GM21423 (cell line): ENCODE data around the gene GAREM1.
"Not testable (repeated sequence)": the region's sequence is repeated elsewhere in the genome, so short reads cannot be mapped to it uniquely, and the experiment has no call there.

ENCODE experiments used
- ATAC-seq: cut with Tn5 transposase; IDR thresholded peaks from one replicate; pipeline ENCODE4 v1.9.1; 2021; ENCODE audit warnings: mild to moderate bottlenecking, moderate library complexity; ENCODE audit not compliant: unreplicated experiment

GAREM1 gene

GRCh38 chr18:32372047-32372380 lies 98.7 kb downstream of the GAREM1 start:
- ATAC-seq: no peak

GRCh38 chr18:32371384-32371783 lies 99.3 kb downstream of the GAREM1 start:
- ATAC-seq: no peak

- ATAC-seq: no peak
These were observed 101.7 kb downstream of the GAREM1 start for GRCh38 chr18:32368991-32369390.

- ATAC-seq: no peak
These were observed 102.5 kb downstream of the GAREM1 start for GRCh38 chr18:32368170-32368569.

GRCh38 chr18:32366586-32367538 lies 103.8 kb downstream of the GAREM1 start:
- no peak for ATAC-seq

GRCh38 chr18:32362484-32362883 lies 108.2 kb downstream of the GAREM1 start:
- no peak for ATAC-seq

- ATAC-seq: no peak
These were observed 109.9 kb downstream of the GAREM1 start for GRCh38 chr18:32360682-32361345.

- ATAC-seq: no peak
These were observed 112.2 kb downstream of the GAREM1 start for GRCh38 chr18:32358529-32358928.

GRCh38 chr18:32358075-32358474 lies 112.6 kb downstream of the GAREM1 start:
- no peak for ATAC-seq

- no peak for ATAC-seq
These were observed 114.8 kb downstream of the GAREM1 start for GRCh38 chr18:32355896-32356295.

- ATAC-seq: no peak
These were observed 116.2 kb downstream of the GAREM1 start for GRCh38 chr18:32354518-32354917.

- no peak for ATAC-seq
These were observed 117.4 kb downstream of the GAREM1 start for GRCh38 chr18:32353257-32353656.

GRCh38 chr18:32351032-32351431 lies 119.7 kb downstream of the GAREM1 start:
- ATAC-seq: no peak

- ATAC-seq: no peak
These were observed 120.8 kb downstream of the GAREM1 start for GRCh38 chr18:32349728-32350395.

- ATAC-seq: no peak
These were observed 124.0 kb downstream of the GAREM1 start for GRCh38 chr18:32346671-32347070.

GRCh38 chr18:32343634-32344033 lies 127.0 kb downstream of the GAREM1 start:
- ATAC-seq: no peak

GRCh38 chr18:32341112-32341511 lies 129.6 kb downstream of the GAREM1 start:
- not testable (repeated sequence) for ATAC-seq

GRCh38 chr18:32339045-32339444 lies 131.6 kb downstream of the GAREM1 start:
- no peak for ATAC-seq

GRCh38 chr18:32337821-32338220 lies 132.9 kb downstream of the GAREM1 start:
- no peak for ATAC-seq

GRCh38 chr18:32337347-32337746 lies 133.3 kb downstream of the GAREM1 start:
- no peak for ATAC-seq

GRCh38 chr18:32335228-32335627 lies 135.5 kb downstream of the GAREM1 start:
- no peak for ATAC-seq

- ATAC-seq: no peak
These were observed 136.9 kb downstream of the GAREM1 start for GRCh38 chr18:32333781-32334180.
